Measurements from ENCODE around the gene TLR3.
A peak's percentile ranks its signal among the peaks of the same experiment; 100 is the strongest.
"Not testable (repeated sequence)": the region's sequence is repeated elsewhere in the genome, so short reads cannot be mapped to it uniquely, and the experiment has no call there.

The TLR3 gene

DNA sequence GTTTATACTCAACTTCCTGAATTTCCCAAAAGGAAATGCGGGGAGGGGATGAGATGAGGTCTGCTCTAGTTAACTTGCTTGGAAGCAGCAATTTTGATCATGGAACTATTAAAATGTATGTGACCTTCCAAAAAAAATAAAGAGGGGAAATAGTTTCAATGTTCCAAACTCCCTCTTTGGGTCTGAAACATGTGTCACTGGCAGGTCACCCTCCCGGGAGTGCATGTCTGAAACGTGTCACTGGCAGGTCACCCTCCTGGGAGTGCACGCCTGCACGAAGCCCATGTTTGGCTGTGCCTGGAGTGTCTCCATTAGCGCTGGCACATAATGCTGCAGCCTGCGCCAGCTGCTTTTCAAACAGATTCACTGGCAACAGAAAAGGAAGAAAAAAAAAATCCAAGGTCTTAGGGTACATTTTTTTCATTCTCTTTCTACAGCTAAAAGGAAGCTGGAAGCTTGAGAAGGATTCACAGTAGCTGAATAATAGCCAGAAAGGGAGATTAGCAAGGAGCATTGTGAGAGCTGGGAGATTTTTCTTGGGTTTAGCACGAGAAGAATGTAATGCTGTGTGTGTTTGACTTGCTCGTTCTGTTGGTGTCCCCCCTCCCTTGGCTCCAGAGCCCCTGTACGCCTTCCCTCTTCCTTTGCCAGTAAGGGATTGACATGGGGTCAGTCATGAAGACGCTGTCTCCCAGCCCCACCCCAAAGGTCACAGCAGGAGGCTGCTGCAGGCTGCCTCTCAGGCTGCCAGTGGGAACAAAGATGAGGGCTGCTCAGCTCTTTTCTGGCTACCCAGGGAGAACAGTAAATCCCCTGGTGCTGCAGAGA lies 39.2 kb upstream of the TLR3 start:
- Histone ChIP-seq H3K9ac (ENCODE audit: low read depth, low read length) (peak overlapping the region; percentile 11; the same call in 1 of the 2 replicates), H3K4me3 (ENCODE audit: low read depth, low read length) (no peak overlapping the region), H3K9me3 (ENCODE audit: control insufficient read depth, insufficient read depth, low read length) (peaks cover 24% of the 10 kb centered on the region), H3K4me1 (ENCODE audit: control insufficient read depth, insufficient read depth, low read length) (peaks cover 49% of the 10 kb centered on the region), H3K27ac (ENCODE audit: low read depth, low read length) (peak overlapping the region; percentile 88), H3K36me3 (ENCODE audit: control insufficient read depth, insufficient read depth, low read length) (no peaks in the 10 kb centered on the region), H3K27me3 (ENCODE audit: control insufficient read depth, insufficient read depth, low read length) (no peaks in the 10 kb centered on the region)

DNA sequence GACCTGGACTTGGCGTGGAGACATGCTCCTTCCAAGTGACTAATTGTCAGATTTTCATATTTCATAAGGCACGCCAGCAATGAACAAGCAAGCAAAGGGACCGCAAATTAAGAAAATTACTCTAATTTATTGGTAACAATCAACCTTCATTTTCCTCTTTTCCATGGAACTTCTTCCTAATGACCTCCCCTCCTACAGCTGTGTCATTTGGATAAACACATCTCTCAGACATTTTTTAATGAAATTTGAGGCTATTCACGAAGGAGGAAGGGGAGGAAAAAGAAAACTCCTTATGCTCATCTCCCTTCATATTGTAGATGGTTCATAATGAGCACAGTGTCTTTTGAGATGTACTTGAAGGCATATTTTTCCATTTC lies 38.6 kb upstream of the TLR3 start:
- Histone ChIP-seq H3K27me3 (ENCODE audit: control insufficient read depth, insufficient read depth, low read length) (no peaks in the 10 kb centered on the region), H3K9ac (ENCODE audit: low read depth, low read length) (no peak overlapping the region), H3K9me3 (ENCODE audit: control insufficient read depth, insufficient read depth, low read length) (peaks cover 28% of the 10 kb centered on the region), H3K27ac (ENCODE audit: low read depth, low read length) (peak overlapping the region; percentile 88), H3K4me1 (ENCODE audit: control insufficient read depth, insufficient read depth, low read length) (peaks cover 44% of the 10 kb centered on the region), H3K4me3 (ENCODE audit: low read depth, low read length) (no peak overlapping the region), H3K36me3 (ENCODE audit: control insufficient read depth, insufficient read depth, low read length) (no peaks in the 10 kb centered on the region)

DNA sequence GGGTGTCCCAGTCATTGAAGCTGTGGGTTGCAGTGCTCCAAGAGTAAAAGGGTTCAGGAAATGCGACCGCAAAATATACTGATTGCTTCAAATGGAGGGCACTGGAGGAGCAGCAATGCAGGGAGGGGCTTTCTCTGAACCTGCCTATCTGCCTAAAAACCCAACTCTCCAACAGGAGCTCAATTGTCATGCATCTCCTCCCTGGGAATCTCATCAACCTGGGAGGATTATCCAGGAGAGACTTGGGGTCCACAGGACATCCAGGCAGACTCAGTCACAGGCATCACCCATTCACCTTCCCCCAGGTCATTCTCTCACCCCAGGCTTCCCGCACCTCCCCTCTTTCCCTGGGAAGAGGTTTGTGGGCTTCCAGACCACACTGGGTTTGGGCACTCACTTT lies 38.2 kb upstream of the TLR3 start:
- no peaks in the 10 kb centered on the region for H3K36me3 ChIP-seq (ENCODE audit: control insufficient read depth, insufficient read depth, low read length)
- peaks cover 44% of the 10 kb centered on the region for H3K4me1 ChIP-seq (ENCODE audit: control insufficient read depth, insufficient read depth, low read length)
- H3K27ac ChIP-seq (ENCODE audit: low read depth, low read length), result peak overlapping the region; percentile 88
- no peak overlapping the region for H3K4me3 ChIP-seq (ENCODE audit: low read depth, low read length)
- H3K27me3 ChIP-seq (ENCODE audit: control insufficient read depth, insufficient read depth, low read length), result no peaks in the 10 kb centered on the region
- no peak overlapping the region for H3K9ac ChIP-seq (ENCODE audit: low read depth, low read length)
- H3K9me3 ChIP-seq (ENCODE audit: control insufficient read depth, insufficient read depth, low read length), result peaks cover 28% of the 10 kb centered on the region

DNA sequence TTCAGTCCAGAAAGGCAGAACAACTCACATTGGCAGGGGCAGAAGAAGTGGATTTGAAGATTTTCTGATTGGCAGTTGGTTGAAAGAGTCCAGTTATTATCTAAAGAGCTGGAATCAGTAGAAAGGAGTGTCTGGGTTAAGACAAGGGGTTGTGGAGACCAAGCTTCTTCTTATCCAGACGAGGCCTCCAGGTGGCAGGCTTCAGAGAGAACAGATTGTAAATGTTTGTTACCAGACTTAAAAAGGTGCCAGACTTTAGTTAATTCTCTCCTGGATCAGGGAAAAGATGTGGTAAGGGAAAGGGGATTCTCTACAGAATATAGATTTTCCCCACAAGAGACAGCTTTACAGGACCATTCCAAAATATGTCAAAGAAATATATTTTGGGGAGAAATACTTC lies 36.7 kb upstream of the TLR3 start:
- Histone ChIP-seq H3K9ac (ENCODE audit: low read depth, low read length) (no peak overlapping the region), H3K36me3 (ENCODE audit: control insufficient read depth, insufficient read depth, low read length) (no peaks in the 10 kb centered on the region), H3K9me3 (ENCODE audit: control insufficient read depth, insufficient read depth, low read length) (peaks cover 27% of the 10 kb centered on the region), H3K4me1 (ENCODE audit: control insufficient read depth, insufficient read depth, low read length) (peaks cover 44% of the 10 kb centered on the region), H3K27me3 (ENCODE audit: control insufficient read depth, insufficient read depth, low read length) (no peaks in the 10 kb centered on the region), H3K27ac (ENCODE audit: low read depth, low read length) (no peak overlapping the region), H3K4me3 (ENCODE audit: low read depth, low read length) (no peak overlapping the region)

DNA sequence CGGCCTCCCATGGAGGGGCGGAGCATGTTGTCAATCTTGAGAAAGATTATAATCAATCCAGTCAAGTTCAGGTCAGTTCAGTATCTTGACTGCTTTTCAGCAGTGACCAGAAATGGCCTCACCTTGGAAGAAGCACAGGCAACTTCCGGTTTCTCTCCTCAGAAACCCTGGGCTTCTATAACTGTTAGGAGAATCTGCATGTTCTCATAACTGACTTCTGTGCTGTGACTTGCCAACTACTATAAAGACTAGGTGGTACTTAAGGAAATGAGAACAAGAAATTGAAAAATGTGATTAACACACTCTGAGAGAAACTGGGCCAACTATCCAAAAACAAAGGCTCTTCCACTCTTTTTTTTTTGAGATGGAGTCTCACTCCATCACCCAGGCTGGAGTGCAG lies 35.9 kb upstream of the TLR3 start:
- Histone ChIP-seq H3K36me3 (ENCODE audit: control insufficient read depth, insufficient read depth, low read length) (no peaks in the 10 kb centered on the region), H3K9me3 (ENCODE audit: control insufficient read depth, insufficient read depth, low read length) (peaks cover 20% of the 10 kb centered on the region), H3K4me3 (ENCODE audit: low read depth, low read length) (no peak overlapping the region), H3K27me3 (ENCODE audit: control insufficient read depth, insufficient read depth, low read length) (no peaks in the 10 kb centered on the region), H3K27ac (ENCODE audit: low read depth, low read length) (no peak overlapping the region), H3K4me1 (ENCODE audit: control insufficient read depth, insufficient read depth, low read length) (peaks cover 43% of the 10 kb centered on the region), H3K9ac (ENCODE audit: low read depth, low read length) (no peak overlapping the region)

DNA sequence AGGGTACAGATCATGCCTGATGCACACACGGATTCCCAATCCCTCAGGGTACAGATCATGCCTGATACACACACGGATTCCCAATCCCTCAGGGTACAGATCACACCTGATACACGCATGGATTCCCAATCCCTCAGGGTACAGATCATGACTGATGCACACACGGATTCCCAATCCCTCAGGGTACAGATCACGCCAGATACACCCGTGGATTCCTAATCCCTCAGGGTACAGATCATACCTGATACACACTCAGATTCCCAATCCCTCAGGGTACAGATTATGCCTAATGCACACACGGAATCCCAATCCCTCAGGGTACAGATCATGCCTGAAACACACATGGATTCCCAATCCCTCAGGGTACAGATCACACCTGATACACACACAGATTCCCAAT lies 34.3 kb upstream of the TLR3 start:
- not testable (repeated sequence) for H3K27ac ChIP-seq (ENCODE audit: low read depth, low read length); H3K27me3 ChIP-seq (ENCODE audit: control insufficient read depth, insufficient read depth, low read length); H3K9ac ChIP-seq (ENCODE audit: low read depth, low read length); H3K4me3 ChIP-seq (ENCODE audit: low read depth, low read length); H3K36me3 ChIP-seq (ENCODE audit: control insufficient read depth, insufficient read depth, low read length)
- H3K9me3 ChIP-seq (ENCODE audit: control insufficient read depth, insufficient read depth, low read length), result peaks cover 20% of the 10 kb centered on the region
- H3K4me1 ChIP-seq (ENCODE audit: control insufficient read depth, insufficient read depth, low read length), result peaks cover 31% of the 10 kb centered on the region

DNA sequence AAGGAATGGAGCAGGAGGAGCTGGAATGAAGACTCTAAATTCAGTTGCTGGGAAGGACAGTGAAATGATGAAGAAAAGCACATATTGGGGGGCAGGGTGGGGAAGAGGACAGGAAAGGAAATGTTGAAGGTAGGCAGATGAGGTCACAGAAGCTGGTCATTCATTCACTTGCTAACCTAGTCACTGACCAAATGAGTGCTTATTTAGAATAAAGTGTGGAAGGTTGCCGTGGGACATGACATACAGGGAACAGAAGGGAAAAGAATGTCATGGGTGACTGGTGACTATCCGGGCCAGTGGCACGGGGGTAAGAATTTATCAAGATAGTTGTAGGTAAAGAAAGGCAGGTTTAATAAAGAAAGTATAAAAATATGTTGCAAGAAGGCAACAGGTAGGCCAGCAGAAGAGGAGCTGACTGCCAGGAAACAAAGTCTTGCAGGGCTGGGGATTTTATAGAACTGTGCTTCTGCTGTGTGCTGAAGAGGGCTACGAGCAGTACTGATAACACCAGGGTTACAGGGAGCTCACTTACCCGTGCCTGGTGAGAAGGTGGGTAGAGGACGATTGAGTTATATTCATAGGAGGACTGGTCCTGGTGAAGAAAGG lies 31.9 kb upstream of the TLR3 start:
- Histone ChIP-seq H3K4me3 (ENCODE audit: low read depth, low read length) (no peak overlapping the region), H3K27ac (ENCODE audit: low read depth, low read length) (no peak overlapping the region), H3K9ac (ENCODE audit: low read depth, low read length) (no peak overlapping the region), H3K36me3 (ENCODE audit: control insufficient read depth, insufficient read depth, low read length) (no peaks in the 10 kb centered on the region), H3K27me3 (ENCODE audit: control insufficient read depth, insufficient read depth, low read length) (no peaks in the 10 kb centered on the region), H3K4me1 (ENCODE audit: control insufficient read depth, insufficient read depth, low read length) (peaks cover 6% of the 10 kb centered on the region), H3K9me3 (ENCODE audit: control insufficient read depth, insufficient read depth, low read length) (peaks cover 20% of the 10 kb centered on the region)

DNA sequence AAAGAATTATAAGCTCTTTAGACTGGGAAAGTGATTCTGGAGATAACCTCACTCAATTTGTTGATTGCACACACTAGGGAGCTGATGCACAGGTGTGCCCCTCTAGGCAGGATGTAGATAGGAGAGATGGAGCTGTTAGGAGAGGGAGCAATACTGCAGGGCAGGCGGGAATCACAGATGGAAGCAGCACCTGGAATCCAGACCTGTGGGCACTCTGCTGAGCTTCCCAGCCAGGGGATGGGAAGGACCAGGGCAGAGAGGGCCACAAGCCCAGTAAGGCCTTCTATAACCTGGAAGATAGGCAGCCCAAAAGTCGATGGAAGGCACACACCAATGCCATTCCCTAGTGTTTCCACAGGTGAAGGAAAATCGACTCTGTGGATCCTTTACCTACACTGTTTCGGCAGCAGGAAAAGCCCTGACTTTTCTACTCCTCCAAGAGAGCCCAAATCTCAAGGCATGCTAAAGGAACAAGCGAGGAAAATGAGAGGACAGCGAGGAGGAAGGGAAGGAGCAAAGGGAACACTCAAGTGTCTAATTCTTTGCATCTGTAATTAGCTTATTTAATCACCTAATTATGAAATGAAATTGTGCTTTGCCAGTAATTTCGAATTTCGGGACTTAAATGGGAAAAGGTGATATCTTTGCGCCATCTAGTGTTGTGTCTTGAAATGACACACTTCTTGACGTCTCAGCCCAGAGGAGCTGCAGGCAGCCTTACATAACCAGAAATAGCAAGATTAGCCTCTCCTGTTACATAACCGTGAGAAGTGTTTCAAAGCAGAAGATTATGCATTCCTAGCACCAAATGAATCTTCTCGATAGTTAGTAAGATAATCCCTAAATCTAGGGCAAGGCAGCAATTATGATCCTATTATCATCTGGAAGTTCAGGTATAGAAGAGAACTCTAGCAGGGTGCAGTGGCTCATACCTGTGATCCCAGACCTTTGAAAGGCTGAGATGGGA lies 31.0 kb upstream of the TLR3 start:
- Histone ChIP-seq H3K27me3 (ENCODE audit: control insufficient read depth, insufficient read depth, low read length) (no peaks in the 10 kb centered on the region), H3K4me3 (ENCODE audit: low read depth, low read length) (no peak overlapping the region), H3K36me3 (ENCODE audit: control insufficient read depth, insufficient read depth, low read length) (no peaks in the 10 kb centered on the region), H3K9ac (ENCODE audit: low read depth, low read length) (no peak overlapping the region), H3K27ac (ENCODE audit: low read depth, low read length) (no peak overlapping the region), H3K4me1 (ENCODE audit: control insufficient read depth, insufficient read depth, low read length) (no peaks in the 10 kb centered on the region), H3K9me3 (ENCODE audit: control insufficient read depth, insufficient read depth, low read length) (peaks cover 20% of the 10 kb centered on the region)

DNA sequence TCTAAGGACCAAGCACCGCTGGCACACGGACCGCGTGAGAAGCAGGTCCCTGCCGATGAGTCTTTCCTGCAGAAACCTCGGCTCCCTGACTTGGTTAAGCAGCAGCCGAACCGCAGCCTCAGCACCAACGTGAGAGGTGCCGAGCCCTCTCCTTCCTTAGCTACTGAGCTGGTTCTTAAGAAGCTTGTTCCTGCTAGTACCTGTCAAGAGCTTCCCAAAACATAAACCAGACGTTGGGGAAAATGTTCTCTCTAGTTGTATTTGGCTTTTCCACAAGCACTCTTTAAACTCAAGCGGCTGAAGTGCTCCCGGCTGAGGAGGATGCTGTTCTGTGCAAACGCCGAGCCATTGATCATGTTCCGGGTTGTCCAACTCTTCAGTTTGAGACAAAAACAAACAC lies 29.3 kb upstream of the TLR3 start:
- no peaks in the 10 kb centered on the region for H3K27me3 ChIP-seq (ENCODE audit: control insufficient read depth, insufficient read depth, low read length)
- H3K9me3 ChIP-seq (ENCODE audit: control insufficient read depth, insufficient read depth, low read length), result peaks cover 10% of the 10 kb centered on the region
- no peak overlapping the region for H3K4me3 ChIP-seq (ENCODE audit: low read depth, low read length)
- H3K4me1 ChIP-seq (ENCODE audit: control insufficient read depth, insufficient read depth, low read length), result peaks cover 3% of the 10 kb centered on the region
- no peaks in the 10 kb centered on the region for H3K36me3 ChIP-seq (ENCODE audit: control insufficient read depth, insufficient read depth, low read length)
- H3K9ac ChIP-seq (ENCODE audit: low read depth, low read length), result no peak overlapping the region
- H3K27ac ChIP-seq (ENCODE audit: low read depth, low read length), result no peak overlapping the region

DNA sequence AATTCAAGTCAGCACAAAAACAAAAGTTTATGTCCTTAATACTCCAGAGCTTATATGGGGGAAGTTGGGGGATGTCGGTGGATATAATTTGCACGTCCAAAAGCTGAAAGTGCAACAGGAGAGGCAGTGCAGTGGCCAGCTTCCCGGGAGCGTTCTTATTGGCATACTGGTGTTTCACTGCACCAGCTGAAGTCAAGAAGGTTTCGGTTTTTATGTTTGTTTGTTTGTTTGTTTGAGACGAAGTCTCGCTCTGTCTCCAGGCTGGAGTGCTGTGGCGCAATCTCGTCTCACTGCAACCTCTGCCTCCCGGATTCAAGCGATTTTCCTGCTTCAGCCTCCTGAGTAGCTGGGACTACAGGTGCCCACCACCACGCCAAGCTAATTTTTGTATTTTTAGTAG lies 28.6 kb upstream of the TLR3 start:
- H3K9me3 ChIP-seq (ENCODE audit: control insufficient read depth, insufficient read depth, low read length), result peaks cover 4% of the 10 kb centered on the region; the same call in 1 of the 2 replicates

DNA sequence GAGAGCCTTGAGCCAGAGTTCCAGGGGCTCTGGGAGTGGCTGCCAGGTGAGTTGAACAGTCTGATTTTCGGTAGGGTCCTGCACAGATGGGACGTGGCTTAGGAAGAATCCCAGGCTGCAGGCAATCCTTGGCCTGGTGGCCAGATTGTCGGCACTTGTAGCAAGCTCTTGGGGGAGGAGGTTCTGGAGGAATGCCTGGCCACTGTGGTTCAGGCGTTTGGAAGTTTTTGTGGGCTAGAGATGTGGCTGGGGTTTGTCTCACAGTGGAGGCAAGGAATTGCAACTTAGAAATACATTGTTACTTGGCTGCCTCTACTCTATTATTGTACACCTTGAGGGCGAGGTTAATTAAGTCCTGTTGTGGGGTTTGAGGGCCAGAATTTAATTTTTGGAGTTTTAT lies 21.5 kb upstream of the TLR3 start:
- H3K27ac ChIP-seq (ENCODE audit: low read depth, low read length); H3K9me3 ChIP-seq (ENCODE audit: control insufficient read depth, insufficient read depth, low read length); H3K36me3 ChIP-seq (ENCODE audit: control insufficient read depth, insufficient read depth, low read length); H3K4me1 ChIP-seq (ENCODE audit: control insufficient read depth, insufficient read depth, low read length); H3K4me3 ChIP-seq (ENCODE audit: low read depth, low read length); H3K27me3 ChIP-seq (ENCODE audit: control insufficient read depth, insufficient read depth, low read length); H3K9ac ChIP-seq (ENCODE audit: low read depth, low read length): not testable (repeated sequence)

More for the DNA sequence above, 28.6 kb upstream of the TLR3 start:
- Histone ChIP-seq H3K4me3 (ENCODE audit: low read depth, low read length) (no peak overlapping the region), H3K9ac (ENCODE audit: low read depth, low read length) (no peak overlapping the region), H3K36me3 (ENCODE audit: control insufficient read depth, insufficient read depth, low read length) (no peaks in the 10 kb centered on the region), H3K27ac (ENCODE audit: low read depth, low read length) (no peak overlapping the region), H3K27me3 (ENCODE audit: control insufficient read depth, insufficient read depth, low read length) (no peaks in the 10 kb centered on the region), H3K4me1 (ENCODE audit: control insufficient read depth, insufficient read depth, low read length) (peaks cover 3% of the 10 kb centered on the region)

All from HUES48 (cell line).